SK-N-DZ (cell line): ENCODE data around the gene HSPB3.
"Not testable (repeated sequence)": the region's sequence is repeated elsewhere in the genome, so short reads cannot be mapped to it uniquely, and the experiment has no call there.

Source experiments
- DNase-seq: peaks from one replicate; pipeline ENCODE4 v3.0.0-alpha.2; 2015; ENCODE audit warnings: low spot score

HSPB3 gene

DNA sequence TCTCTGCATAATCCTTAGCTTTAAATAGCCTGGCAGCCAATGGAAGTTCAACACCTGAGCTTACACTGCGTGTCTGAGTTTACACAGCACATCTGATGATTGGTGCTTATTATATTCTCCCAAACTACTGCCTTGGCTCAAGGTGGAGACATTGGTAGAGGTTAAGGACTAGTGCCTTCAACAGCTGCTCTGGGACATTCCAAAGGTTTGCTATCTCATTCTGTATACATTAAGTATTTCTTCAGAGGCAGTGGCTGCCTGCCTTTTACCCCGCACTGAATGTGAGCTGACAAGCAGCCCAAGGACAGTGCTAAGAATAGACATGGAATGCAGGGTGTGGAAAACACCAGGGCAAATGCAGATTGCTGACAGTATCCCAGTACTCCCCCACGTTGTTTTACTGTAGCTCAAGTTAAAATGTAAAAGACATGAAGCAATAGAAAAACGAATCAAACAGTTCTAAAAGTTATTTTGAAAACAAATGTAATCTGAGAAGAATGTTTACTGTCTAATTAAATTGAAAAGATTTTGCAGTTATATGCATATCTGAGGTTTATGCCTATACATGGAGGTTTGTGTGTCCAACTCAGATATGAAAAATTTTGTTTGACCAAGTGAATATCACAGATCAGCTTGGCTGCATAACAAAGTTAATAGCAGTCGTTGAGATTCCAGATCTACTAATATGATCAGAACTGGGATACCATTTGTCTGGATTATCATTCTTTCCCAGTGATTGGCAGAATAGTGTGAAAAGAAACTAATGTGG, 1.8 kb downstream of the HSPB3 start:
- DNase-seq = no peak

GRCh38 chr5:54458221-54458620, 2.7 kb downstream of the HSPB3 start:
- DNase-seq = no peak

GRCh38 chr5:54460181-54460919, 4.9 kb downstream of the HSPB3 start:
- no peak for DNase-seq

DNA sequence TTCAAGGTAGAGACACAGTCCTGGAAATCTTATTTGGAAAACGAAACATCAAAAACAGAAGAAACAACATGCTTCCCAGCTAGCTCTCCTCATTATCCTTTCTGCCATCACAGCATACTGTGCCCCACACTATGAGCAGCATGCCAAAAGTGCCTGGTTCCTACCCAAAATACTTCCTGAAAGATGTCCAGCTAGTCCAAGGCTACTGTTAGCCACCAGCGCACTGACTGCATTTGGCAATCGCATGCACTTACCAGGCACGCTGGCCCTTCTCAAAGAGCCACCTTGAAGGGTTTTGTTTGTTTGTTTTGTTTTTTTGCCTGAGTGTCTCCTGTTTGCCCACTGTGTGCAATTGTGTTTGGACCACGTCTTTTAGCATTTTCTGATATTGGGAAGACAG, 6.8 kb downstream of the HSPB3 start:
- DNase-seq = no peak

- no peak for DNase-seq
These were observed 8.2 kb downstream of the HSPB3 start for GRCh38 chr5:54463713-54464112.

GRCh38 chr5:54469622-54470021, 14.1 kb downstream of the HSPB3 start:
- no peak for DNase-seq

DNA sequence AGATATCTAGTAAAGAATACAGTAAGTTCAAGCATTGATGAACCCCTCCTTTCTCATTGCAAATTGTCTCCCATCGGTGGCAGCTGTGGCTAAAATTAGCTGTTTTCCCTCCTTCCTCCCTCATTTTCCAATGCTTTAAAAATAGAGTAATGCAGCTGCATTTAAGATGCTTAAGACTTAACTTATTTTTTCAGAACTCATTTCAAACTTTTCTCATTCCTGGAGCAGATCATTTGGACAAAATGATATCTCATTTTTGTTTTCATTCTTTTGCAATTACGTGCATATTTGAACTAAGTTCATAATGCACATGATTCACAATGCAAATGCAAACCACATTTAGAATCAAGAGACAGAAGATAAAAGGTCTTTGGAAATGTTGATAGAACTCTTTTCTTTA, 14.6 kb downstream of the HSPB3 start:
- DNase-seq = no peak

DNA sequence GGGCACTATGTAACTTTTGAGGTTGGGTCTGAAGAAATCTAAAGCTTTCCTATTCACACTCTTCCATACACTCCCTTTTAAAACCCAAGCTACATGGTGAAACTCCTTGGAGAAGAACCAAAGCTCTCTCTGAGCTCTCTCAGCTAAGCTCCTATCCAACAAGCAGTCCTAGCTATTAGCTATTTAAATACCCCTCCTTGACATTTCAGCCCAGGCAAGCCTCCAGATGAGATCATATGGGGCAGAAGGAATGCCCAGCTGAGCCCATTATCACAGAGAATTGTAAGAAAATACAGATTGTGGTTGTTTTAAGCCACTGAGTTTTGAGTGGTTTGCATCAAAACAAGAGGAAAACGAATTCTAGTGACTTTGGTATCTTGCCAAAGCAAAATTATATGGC, 15.2 kb downstream of the HSPB3 start:
- DNase-seq = no peak

- no peak for DNase-seq
These were observed 15.9 kb downstream of the HSPB3 start for GRCh38 chr5:54471398-54471797.

DNA sequence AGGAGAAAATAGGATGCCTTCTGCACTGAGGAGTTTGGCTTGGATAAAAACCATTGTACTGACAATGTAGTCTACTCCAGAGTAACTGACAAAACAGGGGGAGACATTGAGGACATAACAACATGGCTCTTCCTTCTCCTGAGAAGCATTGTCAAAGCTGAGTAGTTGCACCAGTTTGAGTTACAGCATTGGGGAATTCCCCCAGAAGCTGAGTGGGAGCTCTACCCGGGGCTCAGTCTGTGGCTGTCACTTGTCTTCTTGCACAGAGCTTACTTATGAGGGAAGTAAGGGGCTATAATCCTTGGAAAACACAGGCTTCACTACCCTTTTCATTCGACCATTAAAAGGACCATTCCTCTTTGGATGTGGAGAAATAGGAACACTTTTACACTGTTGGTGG, 21.2 kb downstream of the HSPB3 start:
- DNase-seq = no peak

DNA sequence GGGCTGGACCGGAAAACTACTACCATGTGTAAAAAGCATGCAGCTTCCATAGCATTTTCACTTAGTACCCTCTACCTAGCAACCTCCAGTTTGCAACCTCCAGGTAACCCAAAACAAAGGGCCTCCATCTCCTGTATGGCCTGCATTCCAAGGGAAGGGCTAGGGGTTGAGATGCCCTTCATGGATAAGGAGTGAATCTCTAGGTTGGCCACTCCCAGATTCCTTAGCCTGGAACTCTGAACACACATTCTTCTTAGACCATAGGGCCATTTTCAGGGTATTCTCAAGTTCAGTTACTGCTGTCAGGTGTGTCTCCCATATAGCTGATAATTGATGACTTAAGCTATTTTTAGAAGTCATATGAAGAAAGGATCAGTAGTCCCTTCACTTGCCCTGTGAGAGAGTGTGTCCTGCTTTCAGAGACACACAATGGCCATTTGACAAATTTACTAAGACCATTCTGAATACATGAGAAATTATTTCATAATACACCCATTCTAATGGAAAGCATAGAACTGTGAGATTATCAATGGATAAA, 22.5 kb downstream of the HSPB3 start:
- no peak for DNase-seq

DNA sequence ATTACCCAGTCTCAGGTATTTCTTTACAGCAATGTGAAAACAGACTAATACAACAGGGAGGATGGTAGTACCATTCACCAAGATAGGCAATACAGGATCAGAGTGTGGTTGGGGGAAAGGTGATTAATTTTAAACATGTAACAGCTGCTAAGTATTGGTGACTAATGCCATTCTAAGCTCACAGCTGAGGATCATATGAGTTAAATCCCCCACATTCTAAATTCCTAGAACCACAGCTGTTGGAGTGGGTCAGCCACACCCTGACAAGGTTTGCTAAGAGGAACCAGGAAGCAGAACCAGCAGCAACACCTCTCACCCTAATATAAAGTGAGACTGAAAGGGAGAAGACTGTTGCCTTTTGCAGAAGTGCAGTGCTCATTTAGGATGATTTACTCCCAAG, 24.8 kb downstream of the HSPB3 start:
- no peak for DNase-seq

DNA sequence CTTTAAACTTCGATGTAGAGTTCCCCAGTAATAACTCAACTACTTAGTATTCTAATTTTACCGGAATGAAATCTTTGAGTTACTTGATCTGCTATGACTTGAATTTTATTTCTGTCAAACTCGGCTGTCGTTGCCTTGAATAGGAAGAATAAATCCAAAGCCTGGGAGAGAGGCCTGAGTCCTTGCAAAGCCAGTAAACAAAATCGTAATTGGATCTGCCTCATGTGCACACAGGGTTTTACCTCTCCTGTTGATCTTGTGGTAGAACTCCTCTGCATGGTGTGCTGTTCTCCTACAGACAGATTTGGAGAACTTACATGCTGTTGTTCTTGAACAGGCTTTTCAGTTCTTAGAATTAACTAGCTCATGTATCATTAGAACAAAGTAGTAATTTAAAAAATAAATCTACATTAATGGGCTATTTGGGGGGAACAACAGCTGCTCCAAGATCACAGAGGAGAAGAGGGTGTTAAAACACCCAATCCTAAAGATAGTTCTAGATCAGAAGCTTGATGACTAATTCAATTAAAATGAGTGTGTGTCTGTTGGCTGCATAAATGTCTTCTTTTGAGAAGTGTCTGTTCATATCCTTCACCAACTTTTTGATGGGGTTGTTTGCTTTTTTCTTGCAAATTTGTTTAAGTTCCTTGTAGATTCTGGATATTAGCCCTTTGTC, 28.9 kb downstream of the HSPB3 start:
- no peak for DNase-seq

DNA sequence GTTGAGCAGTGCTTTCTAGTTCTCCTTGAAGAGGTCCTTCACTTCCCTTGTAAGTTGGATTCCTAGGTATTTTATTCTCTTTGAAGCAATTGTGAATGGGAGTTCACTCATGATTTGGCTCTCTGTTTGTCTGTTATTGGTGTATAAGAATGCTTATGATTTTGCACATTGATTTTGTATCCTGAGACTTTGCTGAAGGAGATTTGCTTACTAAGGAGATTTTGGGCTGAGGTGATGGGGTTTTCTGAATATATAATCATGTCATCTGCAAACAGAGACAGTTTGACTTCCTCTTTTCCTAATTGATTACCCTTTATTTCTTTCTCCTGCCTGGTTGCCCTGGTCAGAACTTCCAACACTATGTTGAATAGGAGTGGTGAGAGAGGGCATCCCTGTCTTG, 30.2 kb downstream of the HSPB3 start:
- DNase-seq = not testable (repeated sequence)

- DNase-seq = not testable (repeated sequence)
These were observed 34.1 kb downstream of the HSPB3 start for GRCh38 chr5:54489648-54489979.

- DNase-seq = no peak
These were observed 35.8 kb downstream of the HSPB3 start for GRCh38 chr5:54491326-54491725.

DNA sequence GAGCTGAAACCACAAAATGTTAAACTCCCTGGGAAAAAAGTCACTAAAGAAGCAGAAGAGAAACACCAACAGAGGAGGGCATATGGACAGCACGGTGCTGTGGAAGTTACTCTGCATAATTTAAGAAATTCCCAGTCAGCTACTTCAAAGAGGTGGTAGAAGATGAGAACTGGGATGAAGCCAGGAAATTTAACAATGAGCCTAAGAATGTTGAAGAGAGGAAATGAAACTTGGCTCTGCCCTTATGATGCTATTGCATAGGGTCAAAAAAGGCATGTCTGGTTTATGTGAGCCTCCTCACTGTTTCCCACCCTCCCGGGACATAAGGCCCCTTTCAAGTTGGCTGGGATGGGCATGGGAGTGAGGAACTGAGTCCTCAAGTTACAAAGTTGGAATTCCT, 36.7 kb downstream of the HSPB3 start:
- DNase-seq = no peak

DNA sequence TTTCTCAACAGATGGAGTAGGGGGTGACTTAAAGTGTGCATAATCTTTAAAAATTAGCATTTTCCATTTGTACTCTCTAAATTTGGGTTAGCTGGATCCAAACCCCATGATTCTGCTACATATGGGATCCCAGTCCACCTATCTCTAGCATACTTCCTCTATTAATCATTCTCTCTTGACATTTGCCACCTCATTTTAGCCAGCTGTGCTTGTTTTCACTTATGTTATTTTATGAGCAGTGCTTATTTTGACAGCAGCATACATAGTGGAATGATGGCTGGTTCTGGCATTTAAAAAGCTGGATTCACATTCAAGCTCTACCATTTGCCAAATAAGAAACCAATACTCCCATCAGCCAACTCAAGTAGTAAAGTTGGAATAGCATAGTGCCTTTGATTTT, 39.5 kb downstream of the HSPB3 start:
- no peak for DNase-seq
